Fibroblast of mammary gland (primary cell): ENCODE measurements around the gene GPATCH3.

Experiments
- DNase-seq: peaks from one replicate; pipeline ENCODE4 v3.0.0-alpha.2; 2010; ENCODE audit warnings: low read depth
- H3K4me3 ChIP-seq: 2 replicates; pipeline ENCODE4 v1.5.1; 2011; ENCODE audit warnings: low read depth, mild to moderate bottlenecking, low read length, moderate library complexity; ENCODE audit not compliant: control insufficient read depth
- CTCF ChIP-seq: conservative IDR thresholded peaks from 2 replicates; pipeline ENCODE4 v1.5.1; 2011; ENCODE audit warnings: low read depth, low read length, inconsistent platforms; ENCODE audit not compliant: control insufficient read depth, insufficient read depth

GPATCH3 gene

GRCh38 chr1:26945138-26945537 is 44.9 kb upstream of the GPATCH3 start:
- DNase-seq: no peak
- H3K4me3 ChIP-seq: no peak overlapping the region
- TF ChIP-seq CTCF: no peak

GRCh38 chr1:26942656-26943055 is 42.4 kb upstream of the GPATCH3 start:
- DNase-seq: no peak
- no peak for TF ChIP-seq CTCF
- no peak overlapping the region for H3K4me3 ChIP-seq

- no peak for DNase-seq
- no peak overlapping the region for H3K4me3 ChIP-seq
- no peak for TF ChIP-seq CTCF
Observed at GRCh38 chr1:26941311-26941710, 41.0 kb upstream of the GPATCH3 start.

- TF ChIP-seq CTCF: no peak
- no peak overlapping the region for H3K4me3 ChIP-seq
- DNase-seq: no peak
Observed at GRCh38 chr1:26938659-26939025, 38.4 kb upstream of the GPATCH3 start.

- no peak overlapping the region for H3K4me3 ChIP-seq
- TF ChIP-seq CTCF: no peak
- DNase-seq: no peak
Observed at GRCh38 chr1:26938004-26938658, 37.9 kb upstream of the GPATCH3 start.

GRCh38 chr1:26936823-26937222 is 36.6 kb upstream of the GPATCH3 start:
- DNase-seq: no peak
- TF ChIP-seq CTCF: no peak
- H3K4me3 ChIP-seq: no peak overlapping the region

- no peak overlapping the region for H3K4me3 ChIP-seq
- DNase-seq: no peak
- TF ChIP-seq CTCF: no peak
Observed at GRCh38 chr1:26932531-26932930, 32.3 kb upstream of the GPATCH3 start.
